MG63 (cell line): Measurements from ENCODE around the gene ETDC. TPM values are rescaled to one million over a fixed set of nuclear protein-coding genes. Genes with fewer than 3 reads are reported as not detected.
"Not testable (repeated sequence)": the region's sequence is repeated elsewhere in the genome, so short reads cannot be mapped to it uniquely, and the experiment has no call there.

Experiments
- DNase-seq: peaks from one replicate; pipeline ENCODE4 v3.0.0-alpha.2; 2020
- H3K27me3 ChIP-seq: fragments of 250-450 bp; sonication (Bioruptor Pico); 2 replicates; pipeline ENCODE4 v1.5.1; 2020; ENCODE audit warnings: mild to moderate bottlenecking, moderate library complexity
- H3K36me3 ChIP-seq: fragments of 250-450 bp; sonication (Bioruptor Pico); 2 replicates; pipeline ENCODE4 v1.5.1; 2020; ENCODE audit warnings: mild to moderate bottlenecking, moderate library complexity
- H3K4me3 ChIP-seq: fragments of 250-450 bp; sonication (Bioruptor Pico); 2 replicates; pipeline ENCODE4 v1.5.1; 2020; ENCODE audit warnings: mild to moderate bottlenecking, moderate library complexity
- H3K9me3 ChIP-seq: fragments of 250-450 bp; sonication (Bioruptor Pico); 2 replicates; pipeline ENCODE4 v1.5.1; 2020; ENCODE audit warnings: mild to moderate bottlenecking, moderate library complexity
- total RNA-seq: library from RNA; depleted of rRNA; stranded (reverse); fragments of >200 nt; shearing (Covaris generic); gene quantifications from 2 replicates; pipeline ENCODE4 v1.2.3, GENCODE V29; 2014; ENCODE audit warnings: low replicate concordance; rRNA removed

ETDC gene
- not detected in 2 replicates for total RNA-seq

DNA sequence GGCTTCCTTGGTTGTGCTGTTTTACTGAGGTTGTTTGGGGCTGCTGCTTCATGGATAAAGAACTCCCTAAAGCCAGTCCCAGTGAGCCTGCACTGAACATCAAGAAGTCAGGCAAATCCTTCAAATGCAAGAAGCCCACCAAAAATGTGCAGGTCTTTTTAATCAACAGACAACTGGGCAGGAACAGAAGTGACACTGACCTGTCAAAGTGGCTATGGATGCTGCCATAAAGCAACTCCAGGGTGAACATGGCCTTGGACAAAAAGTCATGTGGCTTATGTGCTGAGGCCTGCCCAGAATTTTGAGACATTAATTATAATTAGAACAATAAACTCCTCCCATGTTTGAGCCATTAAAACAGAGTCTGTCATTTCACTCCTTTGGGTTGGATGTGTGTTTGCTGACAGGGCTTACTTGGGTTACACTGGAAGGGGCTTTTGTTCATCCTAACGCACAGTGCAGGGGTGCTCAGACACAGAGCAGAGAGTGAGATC is at the start of gene ETDC:
TSS of gene ETDC (plus strand) at position 51 of the 494 bp plus-strand sequence. CDS start at position 51, 0 bp downstream.
- H3K27me3 ChIP-seq, result no peaks in the 10 kb centered on the region
- no peak within 1 kb of the TSS for H3K4me3 ChIP-seq
- no peaks in the 10 kb centered on the region; the same call in 1 of the 2 replicates for H3K9me3 ChIP-seq
- no peak for DNase-seq
- H3K36me3 ChIP-seq, result no peaks in the 10 kb centered on the region

DNA sequence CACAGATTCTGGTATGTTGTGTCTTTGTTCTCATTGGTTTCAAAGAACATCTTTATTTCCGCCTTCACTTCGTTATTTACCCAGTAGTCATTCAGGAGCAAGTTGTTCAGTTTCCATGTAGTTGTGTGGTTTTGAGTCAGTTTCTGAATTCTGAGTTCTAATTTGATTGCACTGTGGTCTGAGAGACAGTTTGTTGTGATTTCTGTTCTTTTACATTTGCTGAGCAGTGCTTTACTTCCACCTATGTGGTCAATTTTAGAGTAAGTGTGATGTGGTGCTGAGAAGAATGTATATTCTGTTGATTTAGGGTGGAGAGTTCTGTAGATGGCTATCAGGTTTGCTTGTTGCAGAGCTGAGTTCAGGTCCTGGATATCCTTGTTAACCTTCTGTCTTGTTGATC is 48.3 kb upstream of the ETDC start:
- H3K4me3 ChIP-seq, H3K27me3 ChIP-seq, H3K36me3 ChIP-seq, H3K9me3 ChIP-seq, DNase-seq: not testable (repeated sequence)

DNA sequence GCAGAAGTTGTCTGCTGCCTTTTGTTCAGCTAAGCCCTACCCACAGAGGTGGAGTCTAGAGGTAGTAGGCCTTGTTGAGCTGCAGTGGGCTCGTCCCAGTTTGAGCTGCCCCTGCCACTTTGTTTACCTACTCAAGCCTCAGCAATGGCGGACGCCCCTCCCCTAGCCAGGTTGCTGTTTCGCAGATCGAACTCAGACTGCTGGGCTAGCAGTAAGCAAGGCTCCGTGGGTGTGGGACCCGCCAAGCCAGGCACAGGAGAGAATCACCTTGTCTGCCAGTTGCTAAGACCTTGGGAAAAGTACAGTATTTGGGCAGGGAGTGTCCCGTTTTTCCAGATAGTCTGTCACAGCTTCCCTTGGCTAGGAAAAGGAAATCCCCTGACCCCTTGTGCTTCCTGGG is 45.9 kb upstream of the ETDC start:
- not testable (repeated sequence) for H3K36me3 ChIP-seq, H3K4me3 ChIP-seq, H3K27me3 ChIP-seq, H3K9me3 ChIP-seq, DNase-seq

DNA sequence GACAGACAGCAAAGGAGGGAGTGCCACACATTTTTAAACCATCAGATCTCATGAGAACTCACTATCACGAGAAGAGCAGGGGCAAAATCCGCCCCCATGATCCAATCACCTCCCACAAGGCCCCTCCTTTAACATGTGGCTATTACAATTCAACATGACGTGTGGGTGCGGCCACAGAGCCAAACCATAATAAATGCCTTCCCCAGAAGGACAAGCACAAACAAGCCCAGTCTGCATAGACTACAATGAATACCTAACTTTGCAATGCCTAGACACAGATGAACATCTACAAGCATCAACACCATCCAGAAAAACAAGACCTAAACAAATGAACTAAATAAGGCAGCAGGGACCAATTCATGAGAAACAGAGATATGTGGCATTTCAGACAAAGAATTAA is 45.1 kb upstream of the ETDC start:
- Histone ChIP-seq H3K36me3 (no peaks in the 10 kb centered on the region), H3K9me3 (no peaks in the 10 kb centered on the region), H3K4me3 (no peak overlapping the region), H3K27me3 (no peaks in the 10 kb centered on the region)
- no peak for DNase-seq

DNA sequence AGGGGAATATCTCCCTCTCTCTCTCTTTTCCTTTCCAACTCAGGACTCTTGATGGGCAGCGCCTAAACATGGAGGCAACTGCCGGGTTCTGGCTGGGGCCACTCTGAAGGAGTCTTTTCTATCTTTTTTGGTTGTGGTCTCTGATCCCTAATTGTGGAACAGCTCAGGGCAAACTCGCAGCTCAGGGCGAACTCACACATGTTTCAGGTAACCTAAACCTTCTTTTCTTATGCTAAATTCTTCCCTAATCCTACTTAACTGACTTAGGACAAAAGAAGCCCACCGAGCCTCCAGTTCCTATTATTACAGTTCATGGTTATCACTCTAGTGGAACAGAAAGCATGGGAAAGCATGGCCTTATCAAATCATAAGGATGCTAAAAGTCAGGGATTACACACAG is 36.1 kb upstream of the ETDC start:
- Histone ChIP-seq H3K9me3 (no peaks in the 10 kb centered on the region), H3K4me3 (no peak overlapping the region), H3K36me3 (no peaks in the 10 kb centered on the region), H3K27me3 (no peaks in the 10 kb centered on the region)
- no peak for DNase-seq

DNA sequence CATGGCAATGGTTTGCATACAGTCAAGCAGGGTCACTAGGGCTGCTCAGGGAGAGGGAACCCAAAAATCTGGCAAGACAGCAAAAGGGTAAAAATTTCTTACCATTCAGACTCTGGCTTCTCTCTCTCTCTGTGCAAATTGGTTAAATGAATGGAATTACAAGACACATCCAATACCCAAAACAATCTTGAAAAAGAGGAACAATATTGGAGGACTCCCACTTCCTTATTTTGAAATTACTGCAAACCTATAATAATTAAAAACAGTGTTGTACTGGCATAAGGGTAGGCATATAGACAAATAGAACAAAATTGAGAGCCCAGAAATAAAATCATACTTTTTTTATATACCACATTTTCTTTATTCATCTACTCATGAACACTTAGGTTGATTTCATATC is 33.3 kb upstream of the ETDC start:
- H3K4me3 ChIP-seq, result no peak overlapping the region
- H3K9me3 ChIP-seq, result no peaks in the 10 kb centered on the region
- no peak for DNase-seq
- H3K27me3 ChIP-seq, result no peaks in the 10 kb centered on the region
- H3K36me3 ChIP-seq, result no peaks in the 10 kb centered on the region

DNA sequence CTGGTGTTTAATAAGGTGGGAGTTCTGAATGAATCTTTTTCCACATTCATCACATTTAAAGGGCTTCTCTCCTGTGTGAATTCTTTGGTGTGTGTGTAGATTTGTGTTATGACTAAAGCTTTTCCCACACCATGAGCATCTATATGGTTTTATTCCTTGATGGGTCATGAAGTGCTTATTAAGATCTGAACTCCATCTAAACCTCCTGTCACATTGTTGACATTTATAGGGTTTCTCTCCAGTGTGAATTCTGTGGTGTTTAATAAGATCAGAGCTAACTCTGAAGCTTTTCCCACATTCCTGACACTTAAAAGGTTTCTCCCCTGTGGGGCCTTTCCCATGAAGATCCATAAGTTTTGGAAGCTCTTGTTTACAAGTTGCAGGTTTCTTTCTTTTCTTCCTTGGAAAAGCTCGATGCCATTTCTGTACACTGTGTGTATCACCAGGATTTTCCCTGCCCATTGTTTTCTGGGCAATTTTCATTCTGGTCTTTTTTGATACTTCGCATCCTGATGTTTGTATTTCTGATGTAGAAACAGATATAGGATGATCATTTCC is 21.9 kb upstream of the ETDC start:
- Histone ChIP-seq H3K36me3 (no peaks in the 10 kb centered on the region), H3K4me3 (no peak overlapping the region), H3K27me3 (no peaks in the 10 kb centered on the region), H3K9me3 (no peaks in the 10 kb centered on the region; the same call in 1 of the 2 replicates)
- no peak for DNase-seq

DNA sequence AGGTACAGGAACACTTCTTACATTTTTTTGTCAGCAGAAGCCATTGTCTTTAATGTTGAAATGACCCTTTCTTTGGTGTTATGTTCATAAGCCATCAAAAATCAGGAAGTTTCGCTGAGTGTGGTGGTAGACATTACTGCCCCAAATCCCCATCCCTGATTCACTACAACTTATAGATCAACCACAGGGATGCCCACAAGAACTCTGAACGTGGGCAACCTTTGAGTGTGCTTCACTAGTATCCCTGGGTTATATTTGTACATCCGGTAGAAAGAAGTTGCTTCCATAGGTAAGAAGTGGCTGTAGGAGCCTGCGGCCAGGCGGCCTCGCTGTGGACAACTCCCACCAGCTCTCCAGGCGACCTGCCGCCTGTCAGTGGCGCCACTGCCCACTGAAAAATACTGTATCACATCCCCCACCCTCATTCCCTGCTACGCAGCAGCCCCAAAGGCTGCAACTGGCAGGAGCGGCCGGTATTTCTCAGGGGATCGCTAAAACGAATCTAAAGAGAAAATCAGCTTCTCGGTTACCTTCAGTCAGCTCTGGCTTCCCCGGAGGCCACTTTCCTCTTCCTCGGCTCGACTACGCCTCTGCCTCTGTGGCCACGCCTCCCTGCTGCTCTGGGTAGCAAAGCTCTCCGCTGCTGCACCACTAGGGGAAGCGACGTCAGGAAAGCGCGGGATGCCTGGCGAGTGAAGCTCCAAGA is 13.9 kb upstream of the ETDC start:
- Histone ChIP-seq H3K4me3 (no peak overlapping the region), H3K9me3 (no peaks in the 10 kb centered on the region), H3K36me3 (no peaks in the 10 kb centered on the region), H3K27me3 (no peaks in the 10 kb centered on the region)
- no peak for DNase-seq

DNA sequence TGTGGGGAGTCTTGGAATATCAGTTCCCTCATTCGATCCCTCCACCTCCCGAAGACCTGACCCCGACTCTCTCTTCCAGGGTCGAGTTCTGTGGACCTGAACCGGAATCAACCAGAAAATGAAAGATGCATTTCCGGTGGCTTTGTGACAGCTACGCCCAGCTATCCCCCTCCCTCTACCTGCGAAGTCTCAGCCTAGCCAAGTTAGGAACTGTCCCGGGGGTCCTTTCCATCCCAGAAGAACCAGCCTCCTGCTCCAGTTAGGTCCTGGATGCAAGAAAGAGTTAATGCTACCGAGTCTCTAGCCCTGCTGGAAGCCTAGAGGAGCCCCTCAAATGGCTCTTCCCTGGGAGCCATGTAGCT is 13.4 kb upstream of the ETDC start:
- Histone ChIP-seq H3K4me3 (no peak overlapping the region), H3K9me3 (no peaks in the 10 kb centered on the region), H3K27me3 (no peaks in the 10 kb centered on the region), H3K36me3 (no peaks in the 10 kb centered on the region)
- no peak for DNase-seq

DNA sequence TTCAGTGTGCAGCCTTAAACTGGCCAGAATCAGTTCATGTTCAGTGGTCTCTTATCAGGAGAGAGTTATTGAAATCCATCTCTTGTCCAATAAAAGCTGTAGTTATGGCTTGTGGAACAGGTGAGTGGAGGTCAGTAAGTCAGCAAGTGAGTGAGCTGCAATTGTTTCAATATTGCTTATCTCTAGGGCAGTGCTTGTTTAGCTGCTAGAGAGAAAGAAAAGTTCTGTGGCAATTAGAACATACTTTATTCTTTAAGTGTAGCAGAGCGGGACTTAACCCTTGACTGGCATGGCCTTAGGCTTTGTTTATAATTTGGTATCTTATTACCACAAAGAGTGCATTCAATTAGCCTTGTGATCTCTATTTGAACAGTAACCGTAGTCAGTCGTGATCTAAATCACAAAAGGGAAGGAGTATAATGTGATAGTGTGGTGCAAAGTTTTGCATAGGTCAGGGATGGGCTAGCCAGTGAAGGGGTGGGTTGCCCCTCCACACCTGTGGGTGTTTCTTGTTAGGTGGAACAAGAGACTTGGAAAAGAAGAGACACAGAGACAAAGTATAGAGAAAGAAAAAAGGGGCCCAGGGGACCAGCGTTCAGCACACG is 6.9 kb upstream of the ETDC start:
- Histone ChIP-seq H3K27me3 (no peaks in the 10 kb centered on the region), H3K36me3 (no peaks in the 10 kb centered on the region), H3K4me3 (no peak overlapping the region), H3K9me3 (no peaks in the 10 kb centered on the region)
- no peak for DNase-seq

DNA sequence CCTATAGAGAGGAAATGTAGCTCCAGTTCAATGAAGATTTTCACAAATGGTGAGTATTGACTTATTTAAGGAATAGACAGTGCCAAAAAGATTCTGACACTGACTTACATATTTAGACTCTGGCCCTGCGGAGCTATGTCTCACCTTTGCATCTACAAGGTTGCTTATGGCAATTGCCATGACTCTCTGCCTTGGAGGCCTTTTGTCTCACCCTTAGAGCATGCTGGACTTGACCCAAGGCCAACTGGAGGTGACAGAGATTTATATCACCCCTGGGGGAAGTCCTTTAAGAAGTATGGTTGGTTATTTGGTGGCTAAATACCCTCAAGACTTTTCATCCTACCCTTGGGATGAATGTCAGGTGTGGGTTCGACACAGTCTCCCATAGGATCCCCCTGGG is 4.5 kb upstream of the ETDC start:
- Histone ChIP-seq H3K27me3 (no peaks in the 10 kb centered on the region), H3K36me3 (no peaks in the 10 kb centered on the region), H3K9me3 (no peaks in the 10 kb centered on the region), H3K4me3 (no peak overlapping the region)
- no peak for DNase-seq

DNA sequence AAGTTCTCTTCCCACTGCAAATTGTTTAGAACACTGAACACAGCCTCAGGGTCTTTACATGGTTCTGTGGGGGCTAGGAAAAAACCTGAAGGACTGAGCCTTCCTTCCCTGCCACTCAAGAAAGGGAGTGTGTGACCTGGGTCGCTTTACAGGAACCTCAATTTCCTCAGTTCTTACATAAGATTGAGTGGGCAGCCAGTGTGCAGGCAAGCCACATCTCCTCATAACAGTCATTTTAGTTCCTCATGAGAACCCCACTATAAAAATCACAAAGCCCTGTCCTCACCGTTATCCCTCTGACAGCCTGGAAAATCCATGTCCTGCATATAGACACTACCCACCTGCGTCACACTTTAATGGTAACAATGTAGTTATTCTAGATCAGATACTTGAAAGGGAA is 2.1 kb upstream of the ETDC start:
- Histone ChIP-seq H3K36me3 (no peaks in the 10 kb centered on the region), H3K9me3 (no peaks in the 10 kb centered on the region), H3K4me3 (no peak overlapping the region), H3K27me3 (no peaks in the 10 kb centered on the region)
- DNase-seq, result no peak

DNA sequence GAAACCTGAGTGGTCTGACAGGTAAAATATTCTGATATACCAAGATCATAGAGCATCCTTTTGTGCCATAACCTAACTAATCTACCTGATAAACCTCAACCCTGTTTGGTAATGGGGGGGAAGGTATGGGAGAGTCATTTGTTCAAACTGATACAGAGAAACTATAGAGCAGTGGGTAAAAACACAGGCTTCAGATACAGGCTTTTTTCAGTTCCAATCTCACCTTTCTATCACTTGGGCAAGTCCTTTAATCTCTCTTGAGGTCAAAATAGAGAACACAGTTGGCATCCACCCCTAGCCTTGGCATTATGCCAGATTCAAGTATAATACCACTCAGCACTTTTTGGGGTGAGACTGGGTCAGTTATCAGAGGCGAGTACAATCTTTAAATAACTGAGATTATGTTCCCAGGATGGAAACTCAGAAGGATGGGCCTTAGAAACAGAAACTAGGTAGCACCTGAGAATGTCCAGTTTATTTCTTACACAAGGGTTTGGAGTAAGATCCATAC is 880 bp upstream of the ETDC start:
- Histone ChIP-seq H3K9me3 (no peaks in the 10 kb centered on the region; the same call in 1 of the 2 replicates), H3K4me3 (no peak overlapping the region), H3K27me3 (no peaks in the 10 kb centered on the region), H3K36me3 (no peaks in the 10 kb centered on the region)
- no peak for DNase-seq

DNA sequence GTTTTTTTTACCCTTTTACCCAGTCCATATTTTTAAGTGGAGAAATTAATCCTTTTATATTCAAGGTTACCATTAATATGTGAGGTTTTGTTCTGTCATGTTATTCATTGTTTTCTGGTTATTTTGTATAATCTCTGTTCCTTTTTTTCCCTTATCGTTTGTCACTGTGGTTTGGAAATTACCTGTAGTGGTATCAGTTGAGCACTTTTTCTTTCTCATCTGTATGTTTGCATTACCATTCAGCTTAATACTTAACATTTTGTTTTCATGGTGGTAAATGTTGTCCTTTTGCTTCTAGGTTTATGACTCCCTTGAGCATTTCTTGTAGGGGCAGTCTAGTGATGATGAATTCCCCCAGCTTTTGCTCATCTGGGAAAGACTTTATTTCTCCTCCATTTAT is 6.6 kb downstream of the ETDC start:
- Histone ChIP-seq H3K36me3 (no peaks in the 10 kb centered on the region), H3K9me3 (no peaks in the 10 kb centered on the region; the same call in 1 of the 2 replicates), H3K27me3 (no peaks in the 10 kb centered on the region), H3K4me3 (no peak overlapping the region)
- DNase-seq, result no peak

DNA sequence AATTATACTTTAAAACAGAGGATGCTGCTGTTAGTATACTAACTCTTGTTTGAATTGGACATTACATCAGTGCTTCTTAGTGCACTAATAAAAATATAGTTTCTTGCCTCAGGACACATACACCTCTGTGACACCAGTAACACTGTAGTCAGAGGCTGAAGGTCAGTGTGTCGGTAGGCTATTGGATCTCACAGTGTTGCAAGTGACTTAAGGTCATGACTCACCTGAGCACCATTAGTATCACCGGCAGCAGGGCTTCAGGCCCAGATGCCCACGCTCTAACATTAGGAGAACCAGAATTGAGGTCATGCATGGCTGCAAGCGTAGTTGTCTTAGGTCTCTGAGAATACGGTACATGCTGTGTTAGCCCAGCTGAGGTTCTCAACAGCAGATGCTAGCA is 15.2 kb downstream of the ETDC start:
- no peaks in the 10 kb centered on the region for H3K9me3 ChIP-seq
- H3K27me3 ChIP-seq, result no peaks in the 10 kb centered on the region
- H3K36me3 ChIP-seq, result no peaks in the 10 kb centered on the region
- no peak overlapping the region for H3K4me3 ChIP-seq
- no peak for DNase-seq

DNA sequence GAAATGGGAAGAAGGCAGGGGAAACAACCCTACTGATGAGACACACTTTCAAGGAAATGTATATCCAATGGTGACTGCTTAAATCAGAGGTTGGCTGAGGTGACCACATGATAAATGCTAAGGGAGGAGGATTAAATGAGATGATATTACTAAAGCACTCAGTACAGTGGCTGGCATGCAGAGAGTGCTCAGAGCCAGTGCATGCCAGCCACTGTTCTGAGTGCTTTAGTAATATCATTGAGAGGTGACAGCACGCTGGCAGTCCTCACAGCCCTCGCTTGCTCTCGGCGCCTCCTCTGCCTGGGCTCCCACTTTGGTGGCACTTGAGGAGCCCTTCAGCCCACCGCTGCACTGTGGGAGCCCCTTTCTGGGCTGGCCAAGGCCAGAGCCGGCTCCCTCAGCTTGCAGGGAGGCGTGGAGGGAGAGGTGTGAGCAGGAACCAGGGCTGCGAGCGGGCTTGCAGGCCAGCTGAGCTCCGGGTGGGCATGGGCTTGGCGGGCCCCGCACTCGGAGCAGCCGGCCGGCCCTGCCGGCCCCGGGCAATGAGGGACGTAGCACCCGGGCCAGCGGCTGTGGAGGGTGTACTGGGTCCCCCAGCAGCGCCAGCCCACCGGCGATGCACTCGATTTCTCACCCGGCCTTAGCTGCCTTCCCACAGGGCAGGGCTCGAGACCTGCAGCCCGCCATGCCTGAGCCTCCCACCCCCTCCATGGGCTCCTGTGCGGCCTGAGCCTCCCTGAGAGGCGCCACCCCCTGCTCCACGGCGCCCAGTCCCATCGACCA is 15.9 kb downstream of the ETDC start:
- DNase-seq, H3K4me3 ChIP-seq, H3K36me3 ChIP-seq, H3K9me3 ChIP-seq, H3K27me3 ChIP-seq: not testable (repeated sequence)

DNA sequence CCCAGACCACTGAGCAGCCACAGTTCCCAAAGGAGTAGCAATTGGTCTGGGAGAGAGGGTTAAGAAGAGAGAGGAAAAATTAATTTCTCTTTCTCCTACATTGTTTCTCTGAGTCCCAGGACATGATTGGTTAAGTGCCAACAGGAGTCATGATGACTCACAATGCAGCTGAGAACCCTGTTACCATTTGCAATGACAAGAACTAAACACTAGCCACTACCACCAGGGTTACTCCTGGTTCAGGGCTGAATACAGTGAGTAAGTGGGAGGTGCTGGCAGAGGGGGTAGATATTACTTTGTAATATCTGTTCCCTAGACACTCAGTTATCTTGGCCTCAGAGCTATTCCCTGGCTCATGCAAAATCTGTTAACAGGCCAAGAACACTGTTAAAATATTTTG is 18.0 kb downstream of the ETDC start:
- Histone ChIP-seq H3K27me3 (no peaks in the 10 kb centered on the region), H3K9me3 (no peaks in the 10 kb centered on the region), H3K4me3 (no peak overlapping the region), H3K36me3 (no peaks in the 10 kb centered on the region)
- DNase-seq, result peak; percentile 73
